ENCODE data around the gene RAB3A.
A peak's percentile ranks its signal among the peaks of the same experiment; 100 is the strongest.
"Not testable (repeated sequence)": the region's sequence is repeated elsewhere in the genome, so short reads cannot be mapped to it uniquely, and the experiment has no call there.

The RAB3A gene

GRCh38 chr19:18209912-18210311 is 6.1 kb upstream of the RAB3A start:
- not testable (repeated sequence) for H3K36me3 Mint-ChIP-seq

DNA sequence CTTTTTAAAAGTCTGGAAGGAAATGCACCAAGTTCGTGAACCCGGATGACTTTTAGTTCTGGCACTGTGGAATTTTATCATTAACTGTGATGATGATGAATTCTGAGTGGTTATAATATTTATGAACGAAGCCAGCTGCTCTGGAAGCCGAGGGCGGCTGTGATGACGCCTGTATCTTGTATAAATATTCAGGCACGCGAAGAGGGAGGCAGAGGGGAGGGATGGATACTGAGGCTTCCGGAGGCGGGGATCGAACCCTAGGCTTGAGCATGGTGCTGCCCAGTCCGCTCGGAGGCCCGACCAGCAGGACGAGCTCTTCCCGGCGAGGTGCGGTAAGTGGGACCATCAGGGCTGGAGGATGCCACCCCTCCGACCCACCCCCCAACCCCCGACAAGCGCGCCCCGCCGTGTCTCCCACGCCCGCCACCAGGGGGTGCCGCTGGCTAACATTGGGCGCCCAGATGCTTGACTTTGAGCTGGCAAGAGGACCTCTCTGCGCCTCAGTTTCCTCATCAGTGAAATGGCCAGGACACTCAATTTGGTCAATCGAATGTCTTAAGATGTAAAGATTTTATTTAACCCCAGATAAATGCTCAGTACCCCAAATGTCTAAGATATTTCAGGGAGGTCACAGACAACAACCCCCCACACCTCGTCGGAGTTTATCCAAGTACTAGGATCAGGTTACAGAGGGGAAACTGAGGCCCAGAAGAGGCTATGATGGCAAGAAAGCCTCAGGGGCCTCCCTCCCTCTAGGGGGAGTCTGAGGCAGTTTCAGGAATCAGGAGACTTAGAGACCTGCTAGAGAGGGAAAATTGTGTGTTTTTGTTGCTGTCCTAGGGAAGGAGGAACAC is 4.5 kb upstream of the RAB3A start:
- Mint-ChIP-seq H3K9me3 (no peaks in the 10 kb centered on the region), H3K27ac (no peak overlapping the region), H3K4me3 (no peak overlapping the region), H3K27me3 (peaks cover 1% of the 10 kb centered on the region), H3K4me1 (peaks cover 5% of the 10 kb centered on the region), H3K36me3 (no peaks in the 10 kb centered on the region)

More at GRCh38 chr19:18209912-18210311, 6.1 kb upstream of the RAB3A start:
- H3K27me3 Mint-ChIP-seq, H3K4me1 Mint-ChIP-seq, H3K4me3 Mint-ChIP-seq, H3K9me3 Mint-ChIP-seq, H3K27ac Mint-ChIP-seq: not testable (repeated sequence)

- no peaks in the 10 kb centered on the region for H3K36me3 Mint-ChIP-seq
- H3K9me3 Mint-ChIP-seq: no peaks in the 10 kb centered on the region
- H3K4me3 Mint-ChIP-seq: no peak overlapping the region
- peaks cover 22% of the 10 kb centered on the region for H3K4me1 Mint-ChIP-seq
- H3K27ac Mint-ChIP-seq: no peak overlapping the region
- H3K27me3 Mint-ChIP-seq: peaks cover 1% of the 10 kb centered on the region
Measured at GRCh38 chr19:18206018-18206417, 2.2 kb upstream of the RAB3A start.

GRCh38 chr19:18205200-18205892 is 1.5 kb upstream of the RAB3A start:
- Mint-ChIP-seq H3K4me1 (peaks cover 22% of the 10 kb centered on the region), H3K36me3 (no peaks in the 10 kb centered on the region), H3K9me3 (no peaks in the 10 kb centered on the region), H3K27ac (no peak overlapping the region), H3K4me3 (peak overlapping the region; percentile 96), H3K27me3 (peaks cover 1% of the 10 kb centered on the region)

DNA sequence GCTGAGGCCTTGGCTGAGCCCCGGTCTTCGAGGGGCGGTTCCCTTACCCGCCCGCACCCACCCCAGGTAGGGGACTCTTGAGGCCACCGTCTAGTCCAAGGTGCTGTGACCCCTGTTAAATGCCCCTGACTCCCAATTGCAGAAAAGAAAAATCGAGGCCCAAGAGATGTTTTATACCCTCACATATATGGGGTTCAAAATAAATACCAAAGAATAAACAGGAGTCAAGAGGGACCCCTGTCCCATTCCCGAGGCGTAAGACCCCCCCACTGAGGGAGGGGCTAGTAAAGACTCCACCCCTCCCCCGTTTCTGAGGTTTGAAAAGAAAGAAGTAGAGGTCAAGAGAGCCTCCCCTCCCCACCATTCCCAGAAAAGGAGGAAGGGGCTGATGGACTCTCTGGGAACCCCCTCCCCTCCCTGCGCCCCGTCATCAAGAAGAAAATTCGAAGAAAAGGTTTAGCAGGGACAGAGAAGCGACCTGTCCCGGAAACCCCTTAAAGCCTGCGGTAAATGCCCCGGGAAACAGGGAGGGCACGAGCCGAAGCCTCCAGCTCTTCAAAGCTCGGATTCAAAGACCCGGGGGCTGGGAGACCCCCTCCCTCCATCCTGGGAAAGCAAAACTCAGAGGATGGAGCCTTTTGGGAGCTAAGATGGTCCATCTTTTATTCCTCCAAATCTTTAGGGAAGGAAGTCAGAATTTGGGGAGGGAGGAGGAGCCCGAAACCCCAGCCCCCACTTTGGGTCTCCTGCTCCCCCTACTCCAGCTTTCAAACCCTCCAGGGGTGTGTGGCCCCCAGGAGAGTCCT is 755 bp upstream of the RAB3A start:
- Mint-ChIP-seq H3K27ac (peak overlapping the region; percentile 94), H3K36me3 (no peaks in the 10 kb centered on the region), H3K27me3 (peaks cover 1% of the 10 kb centered on the region), H3K4me1 (peaks cover 22% of the 10 kb centered on the region), H3K4me3 (peak overlapping the region; percentile 96), H3K9me3 (no peaks in the 10 kb centered on the region)

DNA sequence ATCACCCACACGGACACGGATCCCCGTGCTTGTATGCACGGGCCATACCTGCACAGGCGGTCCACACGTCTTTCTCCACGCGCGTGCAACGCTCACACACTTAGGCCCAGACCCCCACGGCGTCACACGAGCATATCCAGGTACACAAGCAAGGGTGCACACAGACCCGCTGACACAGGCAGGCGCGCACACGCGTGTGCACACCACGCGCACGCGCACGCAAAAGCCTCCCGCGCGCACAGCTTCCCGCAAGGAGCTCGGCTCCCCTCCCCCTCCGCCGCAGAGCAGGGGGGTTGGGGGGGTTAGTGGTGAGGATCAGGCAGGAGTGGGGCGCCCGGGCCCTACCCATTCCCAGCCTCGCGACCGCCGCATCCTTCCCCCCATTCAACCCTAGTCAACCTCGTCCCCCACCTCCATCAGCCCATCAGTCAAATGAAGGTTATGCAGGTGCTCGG is 407 bp downstream of the RAB3A start:
- peak overlapping the region; percentile 17 for H3K27ac Mint-ChIP-seq
- H3K9me3 Mint-ChIP-seq: no peaks in the 10 kb centered on the region
- peak overlapping the region; percentile 96 for H3K4me3 Mint-ChIP-seq
- H3K4me1 Mint-ChIP-seq: peaks cover 22% of the 10 kb centered on the region
- no peaks in the 10 kb centered on the region for H3K27me3 Mint-ChIP-seq
- no peaks in the 10 kb centered on the region for H3K36me3 Mint-ChIP-seq

- Mint-ChIP-seq H3K4me1 (peaks cover 22% of the 10 kb centered on the region), H3K27me3 (no peaks in the 10 kb centered on the region), H3K36me3 (no peaks in the 10 kb centered on the region), H3K27ac (peak overlapping the region; percentile 17), H3K4me3 (peak overlapping the region; percentile 96), H3K9me3 (no peaks in the 10 kb centered on the region)
Measured at GRCh38 chr19:18202778-18203407, 949 bp downstream of the RAB3A start.

GRCh38 chr19:18202397-18202777 is 1.5 kb downstream of the RAB3A start:
- no peaks in the 10 kb centered on the region for H3K9me3 Mint-ChIP-seq
- peaks cover 22% of the 10 kb centered on the region for H3K4me1 Mint-ChIP-seq
- H3K4me3 Mint-ChIP-seq: peak overlapping the region; percentile 73
- H3K27ac Mint-ChIP-seq: no peak overlapping the region
- H3K36me3 Mint-ChIP-seq: no peaks in the 10 kb centered on the region
- no peaks in the 10 kb centered on the region for H3K27me3 Mint-ChIP-seq

DNA sequence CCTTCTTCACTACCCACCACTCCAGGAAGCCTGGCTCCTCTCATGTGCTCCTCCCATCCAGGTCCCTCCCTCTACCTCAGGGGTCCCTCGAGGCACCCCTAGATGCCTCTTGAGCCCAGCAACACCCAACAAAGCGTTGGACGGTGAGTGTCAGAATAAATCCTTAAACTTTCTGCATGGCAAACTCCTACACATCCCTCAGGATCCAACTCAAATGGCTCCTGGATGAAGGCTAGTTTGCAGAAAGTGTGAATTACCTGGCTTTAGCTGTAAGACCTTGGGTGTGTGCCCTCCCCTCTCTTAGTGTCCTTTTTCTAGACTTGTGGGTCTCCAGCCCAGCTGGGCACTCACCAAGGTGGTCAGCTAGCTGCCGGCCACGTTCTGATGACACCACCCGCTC is 5.5 kb downstream of the RAB3A start:
- H3K4me1 Mint-ChIP-seq: peaks cover 30% of the 10 kb centered on the region

DNA sequence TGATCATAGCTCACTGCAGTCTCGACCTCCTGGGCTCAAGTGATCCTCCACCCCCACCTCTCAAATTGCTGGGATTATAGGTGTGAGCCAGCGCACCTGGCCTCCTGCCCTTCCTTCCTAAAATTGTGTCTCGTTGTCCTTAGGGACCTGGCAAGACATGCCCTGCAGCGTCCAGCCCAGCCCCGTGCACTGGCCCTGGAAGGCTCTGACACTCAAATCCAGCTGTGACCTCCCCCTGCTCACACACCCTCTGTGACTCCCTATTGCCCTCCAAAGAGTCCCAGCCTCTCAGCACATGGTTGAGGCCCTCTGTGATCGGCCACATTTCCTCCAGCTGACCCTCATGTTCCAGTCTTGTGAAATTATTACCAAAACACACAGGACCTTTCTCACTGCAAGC is 5.9 kb downstream of the RAB3A start:
- Mint-ChIP-seq H3K27me3 (no peaks in the 10 kb centered on the region), H3K4me3 (no peak overlapping the region), H3K4me1 (peaks cover 26% of the 10 kb centered on the region), H3K27ac (no peak overlapping the region), H3K36me3 (no peaks in the 10 kb centered on the region), H3K9me3 (no peaks in the 10 kb centered on the region)

More for the DNA sequence above, 5.5 kb downstream of the RAB3A start:
- no peaks in the 10 kb centered on the region for H3K9me3 Mint-ChIP-seq
- no peak overlapping the region for H3K4me3 Mint-ChIP-seq
- no peaks in the 10 kb centered on the region for H3K36me3 Mint-ChIP-seq
- H3K27ac Mint-ChIP-seq: no peak overlapping the region
- no peaks in the 10 kb centered on the region for H3K27me3 Mint-ChIP-seq

GRCh38 chr19:18197306-18197705 is 6.5 kb downstream of the RAB3A start:
- H3K36me3 Mint-ChIP-seq: no peaks in the 10 kb centered on the region
- no peaks in the 10 kb centered on the region for H3K9me3 Mint-ChIP-seq
- no peaks in the 10 kb centered on the region for H3K27me3 Mint-ChIP-seq
- no peak overlapping the region for H3K27ac Mint-ChIP-seq
- H3K4me3 Mint-ChIP-seq: no peak overlapping the region
- peaks cover 22% of the 10 kb centered on the region for H3K4me1 Mint-ChIP-seq

GRCh38 chr19:18196511-18196845 is 7.4 kb downstream of the RAB3A start:
- no peak overlapping the region for H3K27ac Mint-ChIP-seq
- no peaks in the 10 kb centered on the region for H3K36me3 Mint-ChIP-seq
- H3K4me1 Mint-ChIP-seq: peaks cover 22% of the 10 kb centered on the region

GRCh38 chr19:18194554-18195238 is 9.1 kb downstream of the RAB3A start:
- Mint-ChIP-seq H3K36me3 (no peaks in the 10 kb centered on the region), H3K27me3 (no peaks in the 10 kb centered on the region), H3K9me3 (no peaks in the 10 kb centered on the region), H3K27ac (peak overlapping the region; percentile 12), H3K4me3 (peak overlapping the region; percentile 88), H3K4me1 (peaks cover 20% of the 10 kb centered on the region)

More at GRCh38 chr19:18196511-18196845, 7.4 kb downstream of the RAB3A start:
- no peaks in the 10 kb centered on the region for H3K9me3 Mint-ChIP-seq
- peak overlapping the region; percentile 57 for H3K4me3 Mint-ChIP-seq
- no peaks in the 10 kb centered on the region for H3K27me3 Mint-ChIP-seq

GRCh38 chr19:18194181-18194530 is 9.7 kb downstream of the RAB3A start:
- H3K27ac Mint-ChIP-seq: no peak overlapping the region
- H3K4me3 Mint-ChIP-seq: peak overlapping the region; percentile 88
- H3K36me3 Mint-ChIP-seq: no peaks in the 10 kb centered on the region
- H3K4me1 Mint-ChIP-seq: peaks cover 20% of the 10 kb centered on the region
- H3K27me3 Mint-ChIP-seq: no peaks in the 10 kb centered on the region
- no peaks in the 10 kb centered on the region for H3K9me3 Mint-ChIP-seq

Data from activated naive CD4-positive, alpha-beta T cell treated with anti-CD3 and anti-CD28 coated beads, Interleukin-2, amount 50 U/mL, for 24 hours (primary cell).